Measurements from ENCODE around the gene AKR1E2. TPM values are rescaled to one million over a fixed set of nuclear protein-coding genes. Genes with fewer than 3 reads are reported as not detected.
"Not testable (repeated sequence)": the region's sequence is repeated elsewhere in the genome, so short reads cannot be mapped to it uniquely, and the experiment has no call there.

The AKR1E2 gene
- total RNA-seq, 1 donor from 2014 or later, result 25.1 TPM

DNA sequence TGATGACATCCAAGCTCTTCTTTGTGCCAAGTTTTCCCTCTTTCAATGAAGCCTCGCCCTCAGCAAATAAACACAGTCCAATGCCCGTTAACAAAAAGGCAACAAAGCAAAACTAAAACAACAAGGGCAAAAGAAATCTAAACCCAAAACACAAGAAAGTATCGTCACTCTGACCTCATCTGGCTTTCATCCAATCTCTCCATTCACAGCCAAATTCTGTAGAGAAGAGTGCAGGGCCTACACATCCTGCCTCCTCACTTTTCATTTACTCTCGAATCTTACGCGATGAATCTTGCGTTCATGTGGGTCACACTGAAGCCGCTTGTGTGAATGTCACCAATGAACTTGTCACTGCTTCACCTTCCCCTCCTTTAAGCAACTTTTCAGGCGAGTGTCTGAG, 15.9 kb upstream of the AKR1E2 start:
- no peak for ATAC-seq
- DNase-seq (ENCODE audit: low spot score), result no peak
- intact Hi-C loops (cut with DNase I), result no loop called here

GRCh38 chr10:4812046-4812445, 14.0 kb upstream of the AKR1E2 start:
- ATAC-seq, result no peak
- no peak for DNase-seq (ENCODE audit: low spot score)
- intact Hi-C loops (cut with DNase I), result no loop called here

GRCh38 chr10:4813023-4813422, 13.0 kb upstream of the AKR1E2 start:
- intact Hi-C loops (cut with DNase I), result no loop called here
- no peak for ATAC-seq
- no peak for DNase-seq (ENCODE audit: low spot score)

DNA sequence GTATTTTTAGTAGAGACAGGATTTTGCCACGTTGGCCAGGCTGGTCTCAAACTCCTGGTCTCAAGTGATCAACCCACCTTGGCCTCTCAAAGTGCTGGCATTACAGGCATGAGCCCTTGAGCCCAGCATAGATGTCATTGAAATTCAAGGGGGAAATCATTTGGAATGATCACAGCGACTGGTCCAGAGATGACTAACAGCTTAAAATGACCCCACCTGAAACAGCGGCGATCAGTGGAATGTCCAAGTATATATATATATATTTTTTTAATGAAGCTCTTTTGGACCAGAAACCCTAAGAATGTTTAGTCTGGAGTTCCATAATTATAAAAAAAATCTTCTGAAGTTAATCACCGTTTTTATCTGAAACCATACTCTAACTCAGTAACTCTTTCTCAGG, 12.5 kb upstream of the AKR1E2 start:
- intact Hi-C loops (cut with DNase I), result no loop called here
- no peak for DNase-seq (ENCODE audit: low spot score)
- ATAC-seq, result no peak

DNA sequence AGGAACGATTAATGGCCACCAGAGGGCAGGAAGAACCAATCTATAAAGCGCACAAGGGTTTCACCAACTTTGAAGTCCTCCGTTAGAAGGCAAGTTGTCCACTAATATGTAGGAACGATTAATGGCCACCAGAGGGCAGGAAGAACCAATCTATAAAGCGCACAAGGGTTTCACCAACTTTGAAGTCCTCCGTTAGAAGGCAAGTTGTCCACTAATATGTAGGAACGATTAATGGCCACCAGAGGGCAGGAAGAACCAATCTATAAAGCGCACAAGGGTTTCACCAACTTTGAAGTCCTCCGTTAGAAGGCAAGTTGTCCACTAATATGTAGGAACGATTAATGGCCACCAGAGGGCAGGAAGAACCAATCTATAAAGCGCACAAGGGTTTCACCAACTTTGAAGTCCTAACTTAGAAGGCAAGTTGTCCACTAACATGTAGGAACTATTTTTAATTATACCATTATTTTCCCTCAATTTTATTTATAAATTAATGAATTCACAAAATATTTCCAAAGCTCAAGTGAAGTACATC, 10.3 kb upstream of the AKR1E2 start:
- ATAC-seq; DNase-seq (ENCODE audit: low spot score); intact Hi-C loops (cut with DNase I): not testable (repeated sequence)

GRCh38 chr10:4816966-4817365, 9.0 kb upstream of the AKR1E2 start:
- no peak for ATAC-seq
- no peak for DNase-seq (ENCODE audit: low spot score)
- intact Hi-C loops (cut with DNase I), result no loop called here

DNA sequence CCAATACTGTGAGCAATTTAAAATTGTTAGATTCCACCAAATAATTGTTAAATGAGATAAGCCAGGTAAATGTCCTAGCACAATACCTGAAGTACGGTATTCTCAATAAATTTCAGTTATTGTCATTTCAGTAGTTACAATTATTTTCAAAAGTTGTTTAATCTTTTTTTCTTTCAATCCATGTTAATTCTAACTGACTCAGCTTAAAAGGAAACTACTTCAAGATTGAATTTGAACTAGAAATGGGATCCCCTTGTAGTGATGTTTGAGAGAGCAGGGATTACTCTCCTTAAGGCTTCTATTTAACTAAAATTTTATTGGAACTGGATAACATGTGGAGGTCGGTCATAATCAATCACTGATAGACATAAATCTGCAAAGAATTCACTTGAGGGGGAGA, 6.9 kb upstream of the AKR1E2 start:
- intact Hi-C loops (cut with DNase I), result no loop called here
- no peak for DNase-seq (ENCODE audit: low spot score)
- no peak for ATAC-seq

GRCh38 chr10:4819707-4820106, 6.3 kb upstream of the AKR1E2 start:
- DNase-seq (ENCODE audit: low spot score) (no peak), ATAC-seq (no peak)
- intact Hi-C loops (cut with DNase I), result no loop called here

- ATAC-seq, result peak; percentile 91
Measured at GRCh38 chr10:4820804-4821401, 5.1 kb upstream of the AKR1E2 start.

GRCh38 chr10:4822208-4822607, 3.8 kb upstream of the AKR1E2 start:
- intact Hi-C loops (cut with DNase I), result no loop called here
- no peak for DNase-seq (ENCODE audit: low spot score)
- ATAC-seq, result no peak

More at GRCh38 chr10:4820804-4821401, 5.1 kb upstream of the AKR1E2 start:
- no peak for DNase-seq (ENCODE audit: low spot score)
- intact Hi-C loops (cut with DNase I), result no loop called here

DNA sequence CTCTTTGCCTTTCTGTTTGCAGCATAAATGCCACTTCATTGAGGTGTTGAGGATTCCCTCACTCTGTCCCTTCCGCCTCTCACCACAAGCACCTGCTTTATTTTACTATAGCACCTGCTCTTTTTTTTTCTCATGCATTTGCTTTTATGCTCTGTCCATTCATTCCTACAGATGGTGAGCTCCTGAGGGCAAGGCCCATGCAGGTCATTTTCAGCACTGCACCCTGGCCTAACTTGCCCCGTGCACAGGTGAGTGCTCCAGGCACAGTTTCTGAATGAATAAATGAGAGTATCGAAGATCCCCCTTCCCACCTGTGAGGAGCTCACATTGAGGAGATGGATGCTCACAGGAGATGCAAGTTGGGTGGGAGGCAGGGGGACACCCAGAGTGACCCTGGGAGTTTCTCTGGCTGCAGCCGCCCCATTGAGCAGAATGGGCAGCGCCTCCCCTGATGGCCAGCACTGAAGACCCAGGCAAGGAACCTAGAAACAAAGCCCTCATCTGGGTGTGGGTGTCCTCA, 1.2 kb upstream of the AKR1E2 start:
- intact Hi-C loops (cut with DNase I), result no loop called here
- no peak for DNase-seq (ENCODE audit: low spot score)
- ATAC-seq, result no peak

- intact Hi-C loops (cut with DNase I), result no loop called here
- ATAC-seq (peak; percentile 4), DNase-seq (ENCODE audit: low spot score) (no peak)
Measured at GRCh38 chr10:4825456-4825867, 545 bp upstream of the AKR1E2 start.

DNA sequence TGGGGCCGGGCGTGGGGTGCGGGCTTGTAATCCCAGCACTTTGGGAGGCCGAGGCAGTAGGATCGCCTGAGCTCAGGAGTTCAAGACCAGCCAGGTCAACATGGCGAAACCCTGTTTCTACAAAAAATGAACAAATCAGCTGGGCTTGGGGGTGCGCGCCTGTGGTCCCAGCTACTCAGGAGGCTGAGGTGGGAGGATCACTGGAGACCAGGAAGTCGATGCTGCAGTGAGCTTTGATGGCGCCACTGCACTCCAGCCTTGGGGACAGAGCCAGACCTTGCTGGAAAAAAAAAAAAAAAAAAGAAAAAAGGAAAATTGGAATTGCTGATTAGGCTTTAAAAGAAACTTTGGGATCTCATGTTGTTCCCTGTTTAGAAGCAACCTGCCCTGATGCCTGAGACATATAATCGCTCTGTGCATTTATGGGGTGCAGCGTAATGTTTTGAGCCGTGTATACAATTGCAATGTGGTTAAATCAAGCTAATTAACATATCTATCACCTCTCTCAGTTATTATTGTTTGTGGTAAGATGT, 851 bp downstream of the AKR1E2 start:
- peak; percentile 2 for ATAC-seq
- no peak for DNase-seq (ENCODE audit: low spot score)
- intact Hi-C loops (cut with DNase I), result no loop called here

DNA sequence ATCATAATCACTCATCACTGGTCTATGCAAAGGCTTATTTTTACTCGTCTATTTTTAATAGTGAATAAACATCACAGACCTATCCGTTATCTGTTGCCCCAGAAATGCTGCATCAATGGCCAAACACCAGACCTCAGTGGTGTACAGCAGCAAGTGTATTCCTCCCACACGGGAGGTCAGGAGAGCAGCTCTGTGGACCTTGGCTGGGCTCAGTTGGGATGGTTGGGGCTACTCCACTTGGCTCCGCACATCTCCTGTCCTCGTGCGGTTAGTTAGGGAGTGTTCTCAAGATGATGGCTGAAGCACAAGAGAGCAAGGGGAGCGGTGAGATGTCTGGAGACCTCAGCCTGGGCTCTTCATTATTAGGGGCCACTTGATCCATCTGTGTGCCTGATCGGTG, 2.0 kb downstream of the AKR1E2 start:
- intact Hi-C loops (cut with DNase I), result no loop called here
- DNase-seq (ENCODE audit: low spot score) (no peak), ATAC-seq (no peak)

DNA sequence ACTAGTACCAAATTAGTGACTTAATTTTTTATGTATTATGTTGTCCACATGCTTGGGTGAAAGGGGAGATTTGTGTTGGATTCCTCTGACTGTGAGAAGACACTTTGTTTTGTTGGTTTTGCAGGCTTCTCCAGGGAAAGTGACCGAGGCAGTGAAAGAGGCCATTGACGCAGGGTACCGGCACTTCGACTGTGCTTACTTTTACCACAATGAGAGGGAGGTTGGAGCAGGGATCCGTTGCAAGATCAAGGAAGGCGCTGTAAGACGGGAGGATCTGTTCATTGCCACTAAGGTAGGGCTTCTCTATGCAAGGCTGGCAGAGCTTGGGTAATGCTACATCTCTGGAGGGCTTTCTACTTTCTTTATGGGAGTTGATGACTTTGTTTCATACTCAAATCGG, 4.5 kb downstream of the AKR1E2 start:
- peak; percentile 26 for ATAC-seq
- no peak for DNase-seq (ENCODE audit: low spot score)
- intact Hi-C loops (cut with DNase I), result no loop called here

GRCh38 chr10:4831091-4831490, 5.1 kb downstream of the AKR1E2 start:
- DNase-seq (ENCODE audit: low spot score) (no peak), ATAC-seq (no peak)
- intact Hi-C loops (cut with DNase I), result no loop called here

DNA sequence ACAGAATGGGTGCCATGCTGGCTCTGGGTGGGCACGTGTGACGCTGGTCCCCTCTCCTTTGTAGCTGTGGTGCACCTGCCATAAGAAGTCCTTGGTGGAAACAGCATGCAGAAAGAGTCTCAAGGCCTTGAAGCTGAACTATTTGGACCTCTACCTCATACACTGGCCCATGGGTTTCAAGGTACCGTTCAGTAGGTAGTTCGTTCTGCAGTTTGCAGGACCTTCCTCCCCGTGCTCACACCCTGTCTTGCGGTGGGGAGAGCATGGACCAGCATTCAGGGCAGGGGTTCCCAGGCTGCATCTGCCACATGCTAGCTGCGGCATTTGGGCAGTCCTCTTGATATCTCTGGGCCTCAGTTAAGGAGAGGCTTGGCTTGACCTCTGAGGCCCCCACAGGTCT, 7.3 kb downstream of the AKR1E2 start:
- ATAC-seq (no peak), DNase-seq (ENCODE audit: low spot score) (no peak)
- intact Hi-C loops (cut with DNase I), result no loop called here

DNA sequence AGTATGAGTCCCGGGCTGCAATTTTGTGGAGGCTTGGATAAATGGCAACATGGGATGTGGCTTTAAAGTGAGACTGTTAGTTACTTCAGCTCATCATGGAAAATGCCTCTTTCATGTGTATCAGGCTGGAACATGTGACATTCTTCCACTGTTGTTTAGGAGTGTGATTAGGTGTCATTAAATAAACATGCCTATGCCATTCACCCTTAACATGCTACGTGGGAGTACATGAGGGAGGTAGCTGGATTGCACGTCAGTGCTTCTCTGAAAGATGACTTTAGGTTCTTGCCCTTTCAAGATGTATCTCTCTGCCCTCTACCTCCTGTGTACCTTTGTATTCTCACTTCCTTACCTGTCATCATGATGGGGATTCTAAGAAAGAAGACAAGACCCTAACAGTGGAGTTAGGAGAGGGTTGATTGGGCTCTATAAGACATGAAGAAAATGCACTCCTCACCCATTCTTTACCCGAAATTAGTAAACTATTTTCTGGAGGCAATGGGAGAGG, 8.9 kb downstream of the AKR1E2 start:
- intact Hi-C loops (cut with DNase I), result no loop called here
- DNase-seq (ENCODE audit: low spot score), result no peak

DNA sequence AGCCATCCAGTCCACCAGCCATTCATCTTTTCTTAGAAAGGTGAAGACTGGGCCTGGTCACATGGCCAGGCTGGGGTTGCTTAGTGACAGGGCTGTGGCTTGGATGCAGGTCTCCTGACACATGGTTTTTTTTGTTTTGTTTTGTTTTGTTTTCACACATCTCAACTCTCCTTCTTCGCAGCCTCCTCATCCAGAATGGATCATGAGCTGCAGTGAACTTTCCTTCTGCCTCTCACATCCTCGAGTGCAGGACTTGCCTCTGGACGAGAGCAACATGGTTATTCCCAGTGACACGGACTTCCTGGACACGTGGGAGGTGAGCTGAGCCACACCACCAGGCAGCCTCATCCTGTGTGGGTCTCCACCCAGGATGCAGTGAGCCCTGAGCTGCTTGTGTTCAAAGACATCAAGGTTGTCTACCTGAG, 9.5 kb downstream of the AKR1E2 start:
- intact Hi-C loops (cut with DNase I), result no loop called here
- ATAC-seq, result no peak
- DNase-seq (ENCODE audit: low spot score), result no peak

More for the DNA sequence above, 8.9 kb downstream of the AKR1E2 start:
- ATAC-seq, result no peak

DNA sequence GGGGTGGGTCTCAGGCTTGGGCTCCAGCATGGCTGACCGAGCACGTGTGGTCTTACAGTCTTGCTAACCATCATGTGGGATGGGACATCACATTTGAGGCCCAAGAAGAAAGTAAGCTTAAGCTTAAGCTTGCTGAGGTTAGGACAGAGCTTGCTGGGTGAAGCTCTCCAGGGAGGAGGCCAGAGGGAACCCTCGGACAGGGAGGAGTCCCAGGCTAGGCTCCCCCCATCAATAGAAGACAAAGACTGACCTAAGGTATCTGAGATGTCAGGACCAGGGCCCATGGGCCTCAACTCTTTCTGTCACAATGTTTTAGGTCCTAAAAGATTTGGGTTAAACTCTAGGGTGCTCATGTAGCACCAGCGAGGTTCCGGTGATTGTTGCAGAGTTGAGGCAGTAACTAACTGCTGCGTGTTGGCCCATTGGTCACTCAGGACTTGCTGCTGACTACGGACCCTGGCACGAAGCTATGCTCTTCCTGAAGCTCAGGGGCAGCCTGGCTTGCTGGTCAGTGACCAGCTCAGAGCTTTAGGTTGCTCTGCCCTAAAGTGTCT, 10.5 kb downstream of the AKR1E2 start:
- ATAC-seq (no peak), DNase-seq (ENCODE audit: low spot score) (no peak)
- intact Hi-C loops (cut with DNase I), result no loop called here

All from sciatic nerve (tissue), 2 donors.